ENCODE results near the gene NDNF. TPM values are rescaled to one million over a fixed set of nuclear protein-coding genes. Genes with fewer than 3 reads are reported as not detected.

The NDNF gene
- total and polyA plus RNA-seq, 2 donors (not counting 3 experiments of a cell fraction or from before 2014, with no cell fraction given), result not detected

DNA sequence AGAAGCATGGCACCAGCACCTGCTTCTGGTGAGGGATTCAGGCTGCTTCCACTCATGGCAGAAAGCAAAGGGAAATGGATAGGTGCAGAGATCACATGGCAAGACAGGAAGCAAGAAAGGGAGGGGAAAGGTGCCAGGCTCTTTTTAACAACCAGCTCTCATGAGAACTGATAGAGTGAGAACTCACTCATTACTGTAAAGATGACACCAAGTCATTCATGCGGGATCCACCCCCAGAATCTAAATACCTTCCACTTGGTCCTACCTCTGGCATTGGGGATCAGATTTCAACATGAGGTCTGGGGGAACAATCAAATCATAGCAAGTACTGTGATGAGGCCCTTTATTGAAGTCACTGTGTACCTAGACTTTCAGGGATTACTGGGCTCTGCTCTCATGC is 77.8 kb downstream of the NDNF start:
- Histone ChIP-seq H3K79me2 (ENCODE audit: control insufficient read depth, insufficient read depth, low read length) (no peaks in the 10 kb centered on the region), H3K9ac (replicated peaks; ENCODE audit: extremely low read depth, insufficient read depth, low read length) (no peak overlapping the region), H3K9me3 (replicated peaks; ENCODE audit: control insufficient read depth, insufficient read depth, low read length) (no peaks in the 10 kb centered on the region), H3K4me2 (ENCODE audit: insufficient read depth, low read length) (no peak overlapping the region), H3K36me3 (ENCODE audit: control insufficient read depth in 2 of 2, extremely low read depth in 1 of 2, insufficient read depth in 2 of 2, low read length in 2 of 2) (no peaks in the 10 kb centered on the region), H3K4me1 (ENCODE audit: control insufficient read depth, extremely low read depth, insufficient read depth, low read length) (no peaks in the 10 kb centered on the region), H2AFZ (ENCODE audit: low read depth, low read length) (no peak overlapping the region), H3K4me3 (replicated peaks in 1 of 3; ENCODE audit: insufficient read depth in 1 of 3, low read depth in 1 of 3, low read length in 3 of 3) (no peak overlapping the region), H3K9me1 (replicated peaks; ENCODE audit: control insufficient read depth, extremely low read depth, insufficient read depth, low read length) (no peaks in the 10 kb centered on the region), H4K20me1 (replicated peaks; ENCODE audit: control insufficient read depth, extremely low read depth, insufficient read depth, low read length) (no peaks in the 10 kb centered on the region), H3K27ac (ENCODE audit: insufficient read depth, low read depth, low read length) (no peak overlapping the region), H3K27me3 (ENCODE audit: control insufficient read depth in 2 of 2, insufficient read depth in 2 of 2, low read length in 2 of 2) (no peaks in the 10 kb centered on the region)
- dilution Hi-C loops (cut with MboI; ENCODE audit: extremely low pct_ligation_motif_present, low sequenced_read_pairs), result no loop called here
- DNase-seq (ENCODE audit: low read depth, low spot score) (no peak), FAIRE-seq (no peak)
- intact Hi-C loops (cut with micrococcal nuclease), result no loop called here
- CTCF ChIA-PET, result interaction anchor here (1.2 kb wide), 1 partner anchor 17 kb away, joined by 4 read pairs; no protein-coding TSS in a partner anchor
- POLR2A ChIA-PET, result no interaction called here
- BruUV-seq (replicated peaks), result no TSS peak
- TF ChIP-seq FOS (IDR thresholded peaks at IDR 0.05; ENCODE audit: borderline replicate concordance, insufficient read depth, low read length), result no peak
- no peak for TF ChIP-seq JUN (IDR thresholded peaks at IDR 0.05; ENCODE audit: borderline replicate concordance, insufficient read depth, insufficient read length, low read depth)
- TF ChIP-seq GATA2 (IDR thresholded peaks at IDR 0.05; ENCODE audit: insufficient read depth, insufficient read length, low read depth, low read length), result no peak
- TF ChIP-seq POLR2A (IDR thresholded peaks at IDR 0.05; ENCODE audit: low read depth, low read length), result no peak
- no peak for TF ChIP-seq POLR2AphosphoS5 (IDR thresholded peaks at IDR 0.05; ENCODE audit: insufficient read depth, low read depth, low read length)

DNA sequence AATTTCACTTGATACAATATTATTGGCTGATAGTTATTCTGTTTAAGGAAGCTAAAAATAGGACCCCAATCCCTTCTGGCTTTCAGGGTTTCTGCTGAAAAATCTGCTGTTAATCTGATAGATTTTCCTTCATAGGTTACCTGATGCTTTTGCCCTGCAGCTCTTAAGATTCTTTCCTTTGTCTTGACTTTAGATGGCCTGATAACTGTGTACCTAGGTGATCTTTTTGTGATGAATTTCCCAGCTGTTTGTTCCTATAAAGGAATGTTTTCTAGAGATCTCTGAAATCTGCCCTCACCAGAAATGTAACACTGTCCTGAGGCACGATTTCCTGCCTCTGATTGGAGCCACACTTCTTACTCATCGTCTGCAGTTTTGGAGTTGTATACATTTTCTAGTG is 80.5 kb downstream of the NDNF start:
- dilution Hi-C loops (cut with MboI; ENCODE audit: extremely low pct_ligation_motif_present, low sequenced_read_pairs), result no loop called here
- no TSS peak for BruUV-seq (replicated peaks)

More for the DNA sequence above, 80.5 kb downstream of the NDNF start:
- no peak for FAIRE-seq
- POLR2A ChIA-PET, result no interaction called here
- no peaks in the 10 kb centered on the region for H4K20me1 ChIP-seq (replicated peaks; ENCODE audit: control insufficient read depth, extremely low read depth, insufficient read depth, low read length)
- H3K27ac ChIP-seq (ENCODE audit: insufficient read depth, low read depth, low read length), result no peak overlapping the region
- intact Hi-C loops (cut with micrococcal nuclease), result no loop called here
- no peak for DNase-seq (ENCODE audit: low read depth, low spot score)
- CTCF ChIA-PET, result interaction anchor here (2.3 kb wide), 1 partner anchor 14 kb away, joined by 7 read pairs; no protein-coding TSS in a partner anchor
- H3K4me2 ChIP-seq (ENCODE audit: insufficient read depth, low read length), result no peak overlapping the region
- no peaks in the 10 kb centered on the region for H3K4me1 ChIP-seq (ENCODE audit: control insufficient read depth, extremely low read depth, insufficient read depth, low read length)
- no peaks in the 10 kb centered on the region for H3K9me3 ChIP-seq (replicated peaks; ENCODE audit: control insufficient read depth, insufficient read depth, low read length)
- H3K4me3 ChIP-seq (replicated peaks in 1 of 3; ENCODE audit: insufficient read depth in 1 of 3, low read depth in 1 of 3, low read length in 3 of 3), result no peak overlapping the region
- TF ChIP-seq FOS (IDR thresholded peaks at IDR 0.05; ENCODE audit: borderline replicate concordance, insufficient read depth, low read length) (no peak), MYC (IDR thresholded peaks at IDR 0.05; ENCODE audit: low read depth, low read length) (no peak), POLR2AphosphoS5 (IDR thresholded peaks at IDR 0.05; ENCODE audit: insufficient read depth, low read depth, low read length) (no peak)
- TF ChIP-seq, protein P1, sequence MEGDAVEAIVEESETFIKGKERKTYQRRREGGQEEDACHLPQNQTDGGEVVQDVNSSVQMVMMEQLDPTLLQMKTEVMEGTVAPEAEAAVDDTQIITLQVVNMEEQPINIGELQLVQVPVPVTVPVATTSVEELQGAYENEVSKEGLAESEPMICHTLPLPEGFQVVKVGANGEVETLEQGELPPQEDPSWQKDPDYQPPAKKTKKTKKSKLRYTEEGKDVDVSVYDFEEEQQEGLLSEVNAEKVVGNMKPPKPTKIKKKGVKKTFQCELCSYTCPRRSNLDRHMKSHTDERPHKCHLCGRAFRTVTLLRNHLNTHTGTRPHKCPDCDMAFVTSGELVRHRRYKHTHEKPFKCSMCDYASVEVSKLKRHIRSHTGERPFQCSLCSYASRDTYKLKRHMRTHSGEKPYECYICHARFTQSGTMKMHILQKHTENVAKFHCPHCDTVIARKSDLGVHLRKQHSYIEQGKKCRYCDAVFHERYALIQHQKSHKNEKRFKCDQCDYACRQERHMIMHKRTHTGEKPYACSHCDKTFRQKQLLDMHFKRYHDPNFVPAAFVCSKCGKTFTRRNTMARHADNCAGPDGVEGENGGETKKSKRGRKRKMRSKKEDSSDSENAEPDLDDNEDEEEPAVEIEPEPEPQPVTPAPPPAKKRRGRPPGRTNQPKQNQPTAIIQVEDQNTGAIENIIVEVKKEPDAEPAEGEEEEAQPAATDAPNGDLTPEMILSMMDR (IDR thresholded peaks at IDR 0.05; ENCODE audit: extremely low read depth in 1 of 2, insufficient read depth in 1 of 2, low read depth in 1 of 2, low read length in 2 of 2), result no peak
- no peaks in the 10 kb centered on the region for H3K27me3 ChIP-seq (ENCODE audit: control insufficient read depth in 2 of 2, insufficient read depth in 2 of 2, low read length in 2 of 2)
- no peaks in the 10 kb centered on the region for H3K36me3 ChIP-seq (ENCODE audit: control insufficient read depth in 2 of 2, extremely low read depth in 1 of 2, insufficient read depth in 2 of 2, low read length in 2 of 2)
- no peaks in the 10 kb centered on the region for H3K9me1 ChIP-seq (replicated peaks; ENCODE audit: control insufficient read depth, extremely low read depth, insufficient read depth, low read length)
- H3K9ac ChIP-seq (replicated peaks; ENCODE audit: extremely low read depth, insufficient read depth, low read length), result no peak overlapping the region
- no peaks in the 10 kb centered on the region for H3K79me2 ChIP-seq (ENCODE audit: control insufficient read depth, insufficient read depth, low read length)
- no peak overlapping the region for H2AFZ ChIP-seq (ENCODE audit: low read depth, low read length)
